IMR-90 (cell line): Measurements from ENCODE around the gene RGS19.

Experiments
- CTCF ChIP-seq: conservative IDR thresholded peaks from 2 replicates; pipeline ENCODE4 v1.5.1; 2012; ENCODE audit warnings: mild to moderate bottlenecking, low read depth, low read length, improper control_type of control experiment
- POLR2A ChIP-seq: IDR thresholded peaks from 2 replicates; pipeline ENCODE4 v1.6.1; 2012; ENCODE audit warnings: mild to moderate bottlenecking, low read depth, low read length
- RAD21 ChIP-seq: IDR thresholded peaks from 2 replicates; pipeline ENCODE4 v1.6.1; 2012; ENCODE audit warnings: low read length, improper control_type of control experiment
- SMC3 ChIP-seq: fragments of 150-350 bp; IDR thresholded peaks from 2 replicates; pipeline ENCODE4 v1.6.1; 2016; ENCODE audit warnings: low read depth, mild to moderate bottlenecking, antibody characterized with exemption, low read length, moderate library complexity
- USF2 ChIP-seq: fragments of 150-350 bp; IDR thresholded peaks from 2 replicates; pipeline ENCODE4 v1.6.1; 2017; ENCODE audit warnings: mild to moderate bottlenecking, antibody characterized with exemption, low read length, low read depth

- TF ChIP-seq RAD21 (no peak), CTCF (no peak), POLR2A (no peak), USF2 (no peak), SMC3 (no peak)
Observed at GRCh38 chr20:64064145-64064698, 15.1 kb downstream of the RGS19 start.
